HG03159 (cell line): ENCODE measurements around the gene LYSMD1.

Experiments used
- ATAC-seq: cut with Tn5 transposase; IDR thresholded peaks from one replicate; pipeline ENCODE4 v1.9.1; 2021; ENCODE audit warnings: mild to moderate bottlenecking, moderate library complexity; ENCODE audit not compliant: unreplicated experiment

The LYSMD1 gene

GRCh38 chr1:151176514-151177045 is 10.9 kb upstream of the LYSMD1 start:
- ATAC-seq = no peak

- no peak for ATAC-seq
Observed at GRCh38 chr1:151175863-151176262, 10.2 kb upstream of the LYSMD1 start, which contains the start of gene TMOD4. Gene TMOD4 (minus strand): TSS chr1:151175981. CDS start chr1:151174875, 1,106 bp downstream.

GRCh38 chr1:151175041-151175741 is 9.5 kb upstream of the LYSMD1 start:
- ATAC-seq = no peak

GRCh38 chr1:151171190-151171589 is 5.5 kb upstream of the LYSMD1 start:
- no peak for ATAC-seq

GRCh38 chr1:151167116-151167515 is 1.4 kb upstream of the LYSMD1 start:
- no peak for ATAC-seq

- ATAC-seq = no peak
Observed at GRCh38 chr1:151166505-151166956, 829 bp upstream of the LYSMD1 start.

- ATAC-seq = peak; percentile 12
Observed at GRCh38 chr1:151165281-151165737, 393 bp downstream of the LYSMD1 start.

GRCh38 chr1:151164732-151165280 is 896 bp downstream of the LYSMD1 start:
- ATAC-seq = no peak

GRCh38 chr1:151159373-151159772 is 6.3 kb downstream of the LYSMD1 start:
- ATAC-seq = no peak

- ATAC-seq = no peak
Observed at GRCh38 chr1:151158751-151159251, 6.9 kb downstream of the LYSMD1 start.

- no peak for ATAC-seq
Observed at GRCh38 chr1:151158326-151158725, 7.4 kb downstream of the LYSMD1 start.

- no peak for ATAC-seq
Observed at GRCh38 chr1:151157067-151157531, 8.6 kb downstream of the LYSMD1 start.

- peak; percentile 62 for ATAC-seq
Observed at GRCh38 chr1:151156515-151156819, 9.2 kb downstream of the LYSMD1 start, which contains the start of gene TNFAIP8L2. Gene TNFAIP8L2 (plus strand): TSS chr1:151156649. CDS start chr1:151158698, 2,049 bp downstream.

GRCh38 chr1:151147665-151148064 is 18.0 kb downstream of the LYSMD1 start:
- no peak for ATAC-seq

GRCh38 chr1:151147132-151147503 is 18.6 kb downstream of the LYSMD1 start:
- no peak for ATAC-seq

- peak; percentile 98 for ATAC-seq
Observed at GRCh38 chr1:151146412-151147131, 19.1 kb downstream of the LYSMD1 start, which contains the start of gene SEMA6C. Gene SEMA6C (minus strand): TSS chr1:151146631. CDS start chr1:151142621, 4,010 bp downstream.

- ATAC-seq = no peak
Observed at GRCh38 chr1:151146072-151146411, 19.7 kb downstream of the LYSMD1 start.

- no peak for ATAC-seq
Observed at GRCh38 chr1:151145304-151146071, 20.2 kb downstream of the LYSMD1 start.

- no peak for ATAC-seq
Observed at GRCh38 chr1:151144474-151145303, 21.0 kb downstream of the LYSMD1 start.

- no peak for ATAC-seq
Observed at GRCh38 chr1:151143986-151144385, 21.7 kb downstream of the LYSMD1 start.
